Subcutaneous abdominal adipose tissue (tissue), 5 donors: ENCODE data around the gene NTRK1.

Experiments used
- H3K27ac ChIP-seq: one replicate; pipeline ENCODE4 v1.7.0; 2013; ENCODE audit warnings: low read depth, mild to moderate bottlenecking, inconsistent platforms, low read length, moderate library complexity
- H3K27me3 ChIP-seq, 5 donors: one replicate each; pipeline ENCODE4 v1.7.0; 2013; ENCODE audit warnings: low read length in 5 of 5, inconsistent platforms in 1 of 5; ENCODE audit not compliant: control insufficient read depth in 5 of 5, insufficient read depth in 4 of 5
- H3K36me3 ChIP-seq, 5 donors: one replicate each; pipeline ENCODE4 v1.7.0; 2013; ENCODE audit warnings: low read length in 5 of 5; ENCODE audit not compliant: control insufficient read depth in 5 of 5, insufficient read depth in 5 of 5
- H3K4me1 ChIP-seq, 5 donors: one replicate each; pipeline ENCODE4 v1.7.0; 2013; ENCODE audit warnings: low read length in 5 of 5, mild to moderate bottlenecking in 3 of 5, moderate library complexity in 1 of 5; ENCODE audit not compliant: control insufficient read depth in 5 of 5, insufficient read depth in 5 of 5
- H3K4me3 ChIP-seq, 5 donors: one replicate each; pipeline ENCODE4 v1.7.0; 2013; ENCODE audit warnings: low read length in 5 of 5, low read depth in 1 of 5
- H3K9ac ChIP-seq, 5 donors: one replicate each; pipeline ENCODE4 v1.7.0; 2013; ENCODE audit warnings: low read length in 5 of 5, mild to moderate bottlenecking in 4 of 5, moderate library complexity in 3 of 5
- H3K9me3 ChIP-seq, 5 donors: one replicate each; pipeline ENCODE4 v1.7.0; 2013; ENCODE audit warnings: low read length in 5 of 5; ENCODE audit not compliant: control insufficient read depth in 5 of 5
- donor health status: healthy.
- donor health status: healthy.
- donor health status: healthy.
- donor health status: healthy.
- donor health status: healthy.

The NTRK1 gene

DNA sequence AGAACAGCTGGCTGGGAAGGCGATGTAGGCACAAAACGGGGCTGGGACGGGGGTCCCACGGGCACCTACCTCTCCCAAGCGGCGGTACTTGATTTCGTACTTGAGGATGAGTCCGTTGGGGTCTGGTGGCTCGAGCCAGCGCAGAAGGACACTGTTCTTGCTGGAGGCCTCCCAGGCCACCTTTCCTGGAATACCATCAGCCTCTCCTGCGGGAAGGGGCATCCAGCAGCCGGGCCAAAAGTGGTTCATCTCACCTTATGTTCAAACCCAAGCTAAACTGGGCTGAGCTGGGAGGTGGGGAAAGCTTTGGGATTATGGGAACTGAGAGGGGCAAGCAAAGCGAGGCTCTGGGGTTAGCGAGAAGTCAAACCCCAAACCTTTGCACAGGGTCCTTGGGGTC is 16.0 kb upstream of the NTRK1 start:
- H3K27ac ChIP-seq: no peak overlapping the region
- peaks cover 0 to 8% (median 5%) of the 10 kb centered on the region in 5 donors for H3K4me1 ChIP-seq
- H3K9me3 ChIP-seq: no peaks in the 10 kb centered on the region
- H3K27me3 ChIP-seq: peaks cover 19 to 70% (median 60%) of the 10 kb centered on the region in 5 donors
- H3K36me3 ChIP-seq: no peaks in the 10 kb centered on the region
- H3K4me3 ChIP-seq: no peak overlapping the region
- H3K9ac ChIP-seq: no peak overlapping the region

DNA sequence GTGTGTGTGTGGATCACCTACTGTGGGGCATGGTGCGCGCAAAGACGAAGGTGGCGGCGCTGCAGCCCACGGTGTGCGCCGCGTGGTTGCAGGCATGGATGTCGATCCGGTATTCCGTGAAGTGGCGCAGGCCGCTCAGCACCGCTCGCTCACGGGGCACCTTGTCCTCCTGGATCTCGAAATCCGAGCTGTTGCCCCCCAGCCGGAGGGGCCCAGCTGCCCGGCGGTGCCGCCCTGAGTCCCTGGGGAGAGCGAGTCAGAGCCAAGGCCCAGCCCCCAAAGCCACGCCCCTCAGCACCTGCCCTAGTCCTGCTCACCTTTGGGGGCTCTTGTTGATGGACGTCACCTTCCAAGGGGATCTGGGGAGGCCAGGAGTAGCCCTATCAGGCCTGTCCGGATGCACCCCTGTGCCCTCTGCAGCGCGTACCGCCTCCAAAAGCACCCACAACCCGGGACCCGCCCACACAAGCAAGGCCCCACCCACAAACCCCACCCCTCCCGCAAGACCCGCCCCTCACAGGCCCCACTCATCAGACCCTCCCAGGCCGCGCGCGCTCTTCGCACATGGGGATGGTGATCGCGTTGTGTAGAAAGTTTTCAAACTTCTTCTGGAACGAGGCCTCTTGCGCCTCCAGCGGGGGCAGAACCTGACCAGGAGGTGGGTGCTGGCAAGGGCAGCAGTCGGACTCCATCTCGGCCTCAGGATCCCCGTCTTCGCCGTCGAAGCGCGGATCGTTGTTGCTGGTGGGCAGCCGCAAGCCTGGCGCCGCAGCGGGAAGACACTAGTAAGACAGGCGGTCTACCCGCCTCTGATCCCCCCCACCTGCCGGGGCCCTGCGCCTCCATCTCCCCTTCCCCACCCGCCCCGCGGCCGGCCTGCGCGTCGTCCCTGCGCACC is 15.4 kb upstream of the NTRK1 start:
- no peaks in the 10 kb centered on the region for H3K9me3 ChIP-seq
- no peak overlapping the region for H3K9ac ChIP-seq
- peaks cover 19 to 64% (median 58%) of the 10 kb centered on the region in 5 donors for H3K27me3 ChIP-seq
- no peak overlapping the region for H3K27ac ChIP-seq
- no peaks in the 10 kb centered on the region for H3K36me3 ChIP-seq
- H3K4me3 ChIP-seq: no peak overlapping the region
- H3K4me1 ChIP-seq: peaks cover 0 to 8% (median 5%) of the 10 kb centered on the region in 5 donors

DNA sequence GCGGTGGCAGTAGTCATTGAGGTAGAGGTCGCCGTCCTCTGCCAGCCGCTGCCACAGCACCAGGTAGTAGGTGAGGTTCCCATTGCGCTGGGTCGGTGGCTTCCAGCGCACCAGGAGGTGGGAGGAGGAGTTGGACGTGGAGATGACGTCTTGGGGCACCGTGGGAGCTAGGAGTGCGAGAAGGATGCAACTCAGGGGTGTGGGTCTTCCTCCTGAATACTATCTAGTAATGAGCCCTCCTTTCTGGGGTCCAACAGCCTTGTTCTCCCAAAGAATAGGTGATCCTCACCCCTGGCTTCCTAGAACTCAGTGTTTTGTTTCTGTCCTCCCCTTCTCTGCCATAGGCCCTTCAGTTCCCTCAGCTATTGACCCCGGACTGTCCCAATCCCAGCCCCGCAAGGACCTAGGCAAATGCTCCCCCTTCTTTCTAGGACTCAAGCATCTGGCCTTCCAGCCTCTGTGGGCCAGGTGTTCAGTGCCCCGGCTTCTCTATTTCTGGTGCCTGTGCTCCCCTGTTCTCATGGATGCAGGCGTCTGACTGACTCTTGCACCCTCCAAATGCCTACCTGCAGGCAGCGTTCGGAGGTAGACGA is 14.6 kb upstream of the NTRK1 start:
- Histone ChIP-seq H3K36me3 (no peaks in the 10 kb centered on the region), H3K4me1 (peaks cover 1 to 8% (median 5%) of the 10 kb centered on the region in 5 donors), H3K27me3 (peaks cover 19 to 58% (median 50%) of the 10 kb centered on the region in 5 donors), H3K9ac (no peak overlapping the region), H3K27ac (no peak overlapping the region), H3K9me3 (no peaks in the 10 kb centered on the region), H3K4me3 (no peak overlapping the region)

DNA sequence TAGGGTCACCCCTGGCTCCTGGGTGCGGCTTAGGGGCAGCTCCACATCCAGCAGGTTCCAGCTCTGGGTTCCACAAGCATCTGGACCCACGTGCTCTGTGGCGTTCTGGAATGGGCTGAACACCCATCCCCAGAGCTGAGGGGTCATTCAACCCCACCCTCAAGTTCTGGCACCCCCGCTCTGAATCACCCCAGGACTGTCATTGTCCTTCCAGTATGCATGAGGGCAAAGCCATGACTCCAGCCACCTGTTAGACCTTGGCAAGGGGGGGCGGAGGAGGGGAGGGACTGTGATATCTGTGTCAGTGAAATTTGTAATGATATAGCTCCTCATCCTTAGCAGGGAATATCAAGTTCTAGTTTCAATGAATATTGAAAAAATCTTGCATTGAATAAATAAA is 14.0 kb upstream of the NTRK1 start:
- H3K4me3 ChIP-seq: no peak overlapping the region
- no peaks in the 10 kb centered on the region for H3K36me3 ChIP-seq
- no peak overlapping the region for H3K9ac ChIP-seq
- H3K4me1 ChIP-seq: peaks cover 1 to 8% (median 5%) of the 10 kb centered on the region in 5 donors
- peaks cover 19 to 53% (median 50%) of the 10 kb centered on the region in 5 donors for H3K27me3 ChIP-seq
- H3K27ac ChIP-seq: no peak overlapping the region
- no peaks in the 10 kb centered on the region for H3K9me3 ChIP-seq

DNA sequence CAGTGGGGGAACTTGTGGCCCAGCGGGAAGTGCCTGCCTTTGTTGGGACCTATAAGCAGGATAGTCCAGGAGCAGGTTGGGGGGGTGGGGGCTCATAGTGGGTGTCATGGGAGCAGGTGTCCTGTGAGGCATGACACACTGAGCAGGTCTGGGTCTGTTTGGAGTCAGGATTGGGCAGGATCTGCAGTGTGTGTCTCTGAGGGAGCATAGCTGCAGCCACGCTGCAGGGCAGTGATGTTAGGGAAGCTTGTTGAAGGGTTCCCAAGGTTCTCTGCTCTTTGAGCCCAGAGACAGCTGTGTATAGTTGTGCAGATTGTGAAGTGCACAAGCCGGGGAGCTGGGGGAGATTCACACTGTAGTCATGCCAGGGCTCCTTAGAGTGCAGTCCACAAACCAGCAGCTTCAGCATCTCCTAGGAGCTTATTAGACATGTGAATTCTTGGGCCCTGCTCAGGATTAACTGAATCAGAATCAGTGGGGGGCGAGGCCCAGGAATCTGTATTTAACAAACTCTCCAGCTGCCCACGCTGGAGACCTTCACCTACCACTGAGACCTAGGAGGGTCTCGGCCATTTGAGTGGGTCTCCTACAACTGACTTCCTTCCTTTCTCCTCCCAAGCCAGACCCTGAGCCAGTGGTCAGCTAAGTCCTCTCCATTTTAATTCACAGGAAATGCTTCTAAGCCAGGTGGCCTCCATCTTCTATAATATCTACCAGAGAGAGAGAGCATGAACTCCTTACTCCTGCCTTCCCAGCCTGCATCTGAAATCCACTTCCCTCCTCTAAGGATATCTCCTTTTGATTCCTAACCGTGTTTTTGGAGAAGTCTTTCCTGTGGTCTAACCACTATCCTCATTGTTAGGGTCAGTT is 12.8 kb upstream of the NTRK1 start:
- peaks cover 1 to 13% (median 12%) of the 10 kb centered on the region in 5 donors for H3K4me1 ChIP-seq
- no peak overlapping the region for H3K9ac ChIP-seq
- H3K27me3 ChIP-seq: peaks cover 19 to 48% (median 45%) of the 10 kb centered on the region in 5 donors
- H3K4me3 ChIP-seq: no peak overlapping the region
- no peak overlapping the region for H3K27ac ChIP-seq
- H3K36me3 ChIP-seq: no peaks in the 10 kb centered on the region
- H3K9me3 ChIP-seq: no peaks in the 10 kb centered on the region

DNA sequence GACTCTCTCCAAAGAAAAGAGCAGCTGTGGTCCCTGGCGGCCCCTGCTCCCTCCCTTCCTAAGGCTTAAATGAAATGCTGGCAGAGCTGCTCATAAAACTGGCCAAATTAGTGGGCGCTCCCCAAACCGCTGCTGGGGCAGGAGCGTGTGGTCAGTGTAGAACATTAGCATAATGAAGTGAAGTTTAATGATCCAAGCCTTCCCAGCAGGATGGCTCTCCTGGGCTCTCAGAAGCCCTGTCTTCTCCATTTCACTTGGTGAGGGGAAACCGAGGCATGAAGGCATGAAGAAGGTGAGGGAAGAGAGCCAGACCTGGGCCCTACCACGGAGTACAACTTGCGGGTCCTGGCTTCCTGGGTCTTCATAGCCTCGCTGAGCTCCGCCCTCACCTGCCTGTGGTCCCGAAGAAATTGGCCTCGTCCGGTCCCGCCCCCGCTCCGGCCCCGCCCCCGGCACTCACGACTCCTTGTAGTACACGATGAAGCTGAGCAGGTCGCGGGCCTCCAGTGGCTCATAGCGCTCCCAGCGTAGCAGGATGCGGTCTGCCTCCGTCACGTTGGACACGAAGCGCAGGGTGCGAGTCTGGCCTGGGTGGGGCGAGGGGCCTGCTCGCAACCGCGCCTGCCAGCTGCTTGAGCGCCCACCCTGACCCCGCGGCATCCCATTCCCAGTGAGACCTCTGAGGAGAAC is 12.1 kb upstream of the NTRK1 start:
- no peaks in the 10 kb centered on the region for H3K9me3 ChIP-seq
- no peak overlapping the region for H3K27ac ChIP-seq
- no peak overlapping the region for H3K4me3 ChIP-seq
- H3K36me3 ChIP-seq: no peaks in the 10 kb centered on the region
- no peak overlapping the region for H3K9ac ChIP-seq
- H3K4me1 ChIP-seq: peaks cover 1 to 13% (median 12%) of the 10 kb centered on the region in 5 donors
- peaks cover 19 to 51% (median 37%) of the 10 kb centered on the region in 5 donors for H3K27me3 ChIP-seq

DNA sequence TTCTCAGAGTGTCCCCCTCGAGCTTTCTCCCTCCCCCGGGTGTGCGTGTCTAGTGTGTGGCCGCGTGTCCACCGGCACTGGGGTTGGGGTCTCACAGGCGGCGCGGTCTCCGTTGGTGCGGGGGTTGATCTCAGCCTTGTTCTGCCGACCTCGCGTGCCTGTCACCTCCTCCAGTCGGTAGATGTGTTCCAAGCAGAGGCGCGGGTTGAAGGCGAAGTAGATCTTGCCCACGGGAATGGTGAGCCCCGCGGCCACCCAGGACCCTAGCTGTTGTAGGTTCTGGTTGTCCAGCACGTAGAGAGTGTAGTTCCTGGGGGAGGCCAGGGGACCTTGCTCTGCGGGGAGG is 11.5 kb upstream of the NTRK1 start:
- H3K9ac ChIP-seq: no peak overlapping the region
- no peaks in the 10 kb centered on the region for H3K36me3 ChIP-seq
- H3K27ac ChIP-seq: no peak overlapping the region
- H3K4me1 ChIP-seq: peaks cover 1 to 13% (median 12%) of the 10 kb centered on the region in 5 donors
- H3K4me3 ChIP-seq: no peak overlapping the region
- H3K9me3 ChIP-seq: no peaks in the 10 kb centered on the region
- peaks cover 16 to 47% (median 32%) of the 10 kb centered on the region in 5 donors for H3K27me3 ChIP-seq

DNA sequence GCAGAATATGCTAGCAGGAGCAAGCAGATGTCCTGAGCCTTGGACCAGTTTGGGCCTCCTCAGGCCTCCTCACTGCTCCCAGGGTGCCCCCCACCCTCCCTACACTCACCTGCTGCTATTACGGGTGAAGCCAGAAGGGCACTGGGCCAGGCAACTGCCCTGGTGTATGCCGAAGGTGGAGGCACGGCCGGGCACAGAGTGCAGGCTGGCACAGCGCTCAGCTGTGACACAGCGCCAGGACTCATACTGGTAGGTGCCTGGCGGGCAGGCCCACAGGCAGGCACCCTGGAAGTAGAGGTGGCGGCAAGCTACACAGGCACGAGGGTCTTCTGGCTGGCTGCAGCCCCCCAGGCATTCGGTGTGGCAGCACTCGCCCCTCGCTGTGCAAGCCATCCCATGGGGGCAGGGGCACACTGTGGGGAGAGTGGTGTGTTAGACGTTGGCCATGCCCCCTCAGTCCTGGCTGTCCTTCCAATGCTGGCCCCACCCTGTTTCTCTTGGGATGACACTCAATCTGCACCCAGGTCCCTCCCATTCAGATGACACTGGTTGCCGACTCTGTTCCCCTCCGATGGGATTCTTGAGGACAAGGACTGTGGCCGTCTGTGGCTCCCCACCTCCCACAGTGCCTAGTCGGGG is 8.8 kb upstream of the NTRK1 start:
- H3K36me3 ChIP-seq: no peaks in the 10 kb centered on the region
- peaks cover 5 to 27% (median 11%) of the 10 kb centered on the region in 5 donors for H3K27me3 ChIP-seq
- H3K9me3 ChIP-seq: no peaks in the 10 kb centered on the region
- no peak overlapping the region for H3K27ac ChIP-seq
- H3K9ac ChIP-seq: no peak overlapping the region
- H3K4me3 ChIP-seq: no peak overlapping the region
- H3K4me1 ChIP-seq: peaks cover 0 to 7% (median 5%) of the 10 kb centered on the region in 5 donors

DNA sequence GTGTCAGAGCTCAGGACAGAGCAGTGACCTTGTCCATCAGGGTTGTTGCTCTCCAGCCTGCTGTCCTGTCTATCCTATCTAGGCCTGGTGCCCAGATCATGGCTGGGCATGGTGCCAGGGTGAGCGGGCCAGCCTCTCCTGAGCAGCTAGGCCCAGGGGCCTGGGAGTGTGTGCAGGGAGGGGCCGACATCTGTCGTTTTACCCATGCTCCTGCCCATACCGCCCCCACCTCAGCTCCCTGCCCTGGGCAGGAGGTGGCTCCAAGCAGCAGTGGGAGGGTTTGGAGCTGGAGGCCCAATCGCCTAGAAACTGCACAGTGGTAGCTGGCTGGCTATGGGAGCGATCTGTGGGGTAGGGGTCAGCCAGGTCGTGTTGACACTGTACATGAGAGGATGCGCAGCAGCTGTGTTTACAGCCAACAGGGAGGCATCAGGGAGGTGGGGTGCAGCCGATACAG is 8.2 kb upstream of the NTRK1 start:
- Histone ChIP-seq H3K9ac (no peak overlapping the region), H3K27me3 (peaks cover 8 to 27% (median 14%) of the 10 kb centered on the region in 5 donors)

More for the DNA sequence above, 8.2 kb upstream of the NTRK1 start:
- Histone ChIP-seq H3K4me3 (no peak overlapping the region), H3K27ac (no peak overlapping the region), H3K4me1 (peaks cover 0 to 7% (median 5%) of the 10 kb centered on the region in 5 donors), H3K36me3 (no peaks in the 10 kb centered on the region), H3K9me3 (no peaks in the 10 kb centered on the region)
